HepG2 (cell line): ENCODE data around the gene PAK6. TPM values are rescaled to one million over a fixed set of nuclear protein-coding genes. Genes with fewer than 3 reads are reported as not detected.

Experiments
- ATAC-seq: fragments of 200-7000 bp; cut with Tn5 transposase; 3 replicates; pipeline ENCODE4 v1.9.1; 2020; ENCODE audit warnings: mild to moderate bottlenecking, moderate library complexity
- BruUV-seq: library from RNA; stranded (reverse); fragments of 400-500 nt; replicated peaks from 2 replicates; lab custom pipeline; 2021; lab: Mats Ljungman, UMichigan
- CTCF ChIA-PET: fragments of 300-600 bp; formaldehyde crosslinking; extraction: SDS; loops from one replicate; lab custom pipeline; 2021; ENCODE audit warnings: low total read pairs, inconsistent platforms, low intra/inter-chr PET ratio; lab: Yijun Ruan, JAX
- POLR2A ChIA-PET: fragments of 350-600 bp; sonication (Branson Sonifier 250); formaldehyde crosslinking; loops from one replicate; lab custom pipeline; 2020; ENCODE audit warnings: antibody characterized with exemption, inconsistent platforms; lab: Yijun Ruan, JAX
- DNase-seq: peaks from one replicate; pipeline ENCODE4 v3.0.0-alpha.2; 2015; ENCODE audit warnings: low spot score
- FAIRE-seq: peaks from 3 replicates; lab custom pipeline; 2011; peaks lifted over from hg19 to GRCh38; lab: Jason Lieb, UNC
- H2AFZ ChIP-seq: one replicate; pipeline ENCODE4 v1.6.1; 2011; ENCODE audit warnings: low read length, inconsistent platforms
- H3K27ac ChIP-seq: fragments of 300-600 bp; 3 replicates; pipeline ENCODE4 v1.8.0; 2011; ENCODE audit warnings: mixed run types, mild to moderate bottlenecking, mixed read lengths, low read length, inconsistent platforms; ENCODE audit not compliant: insufficient read depth; ENCODE audit errors: extremely low read length
- H3K27me3 ChIP-seq, 2 experiments: fragments of 200-600 bp in 1 of 2; 2 replicates in 1 of 2; 3 replicates in 1 of 2; pipeline versions ENCODE4 v1.6.0 to v1.8.0; 2011; ENCODE audit warnings: low read length in 2 of 2, mild to moderate bottlenecking in 2 of 2, moderate library complexity in 2 of 2, inconsistent platforms in 1 of 2; ENCODE audit not compliant: insufficient read depth in 2 of 2, control insufficient read depth in 1 of 2
- H3K36me3 ChIP-seq, 2 experiments: fragments of 200-600 bp in 1 of 2; replicated peaks in 1 of 2; 2 replicates in 1 of 2; 3 replicates in 1 of 2; pipeline versions ENCODE4 v1.5.1 to v1.8.0; 2011; ENCODE audit warnings: low read length in 2 of 2, inconsistent platforms in 1 of 2; ENCODE audit not compliant: insufficient read depth in 2 of 2, control insufficient read depth in 1 of 2
- H3K4me1 ChIP-seq: 2 replicates; pipeline ENCODE4 v1.5.1; 2012; ENCODE audit warnings: low read length, inconsistent platforms; ENCODE audit not compliant: insufficient read depth
- H3K4me2 ChIP-seq: 2 replicates; pipeline ENCODE4 v1.6.0; 2011; ENCODE audit warnings: low read depth, low read length, inconsistent platforms
- H3K4me3 ChIP-seq, 3 experiments: fragments of 200-600 bp in 1 of 3; sonication (generic), shearing (Covaris generic) in 1 of 3; replicated peaks in 1 of 3; 2 replicates each; pipeline ENCODE4 v1.5.1; 2011 to 2016; ENCODE audit warnings: low read length in 3 of 3, inconsistent platforms in 2 of 3, low read depth in 2 of 3, mild to moderate bottlenecking in 2 of 3, control low read depth in 1 of 3, mixed read lengths in 1 of 3; ENCODE audit not compliant: insufficient read depth in 1 of 3
- H3K79me2 ChIP-seq: one replicate; pipeline ENCODE4 v1.6.1; 2011; ENCODE audit warnings: low read length, inconsistent platforms; ENCODE audit not compliant: insufficient read depth
- H3K9ac ChIP-seq: 2 replicates; pipeline ENCODE4 v1.6.0; 2011; ENCODE audit warnings: mild to moderate bottlenecking, low read depth, low read length, inconsistent platforms; ENCODE audit not compliant: insufficient read depth
- H3K9me3 ChIP-seq: 2 replicates; pipeline ENCODE4 v1.5.1; 2012; ENCODE audit warnings: mild to moderate bottlenecking, low read length
- H4K20me1 ChIP-seq: 2 replicates; pipeline ENCODE4 v1.6.0; 2011; ENCODE audit warnings: inconsistent platforms, mild to moderate bottlenecking, low read length, moderate library complexity; ENCODE audit not compliant: insufficient read depth
- CEBPB ChIP-seq: IDR thresholded peaks from 2 replicates; pipeline ENCODE4 v1.6.1; 2011; ENCODE audit warnings: low read depth, low read length, improper control_type of control experiment, borderline replicate concordance
- ERF ChIP-seq: IDR thresholded peaks from 2 replicates; pipeline ENCODE4 v1.6.1; 2018; ENCODE audit warnings: missing biosample characterization, missing genetic modification reagents
- MZF1 ChIP-seq: sonication (generic); formaldehyde crosslinking; IDR thresholded peaks from 2 replicates; pipeline ENCODE4 v1.8.1; 2023; ENCODE audit warnings: mild to moderate bottlenecking, missing genetic modification reagents, borderline replicate concordance
- WGBS: methylation state at CpG from one replicate; pipeline ENCODE4 v1.1.6; 2017; ENCODE audit warnings: low lambda C conversion rate; 5-methylcytosine and 5-hydroxymethylcytosine counted together
- in situ Hi-C: cut with HindIII; loops from 2 replicates; pipeline ENCODE4 v1.10.0; 2017; ENCODE audit warnings: low pct_unique_long_range_greater_than_20kb; ENCODE audit not compliant: extremely low pct_ligation_motif_present
- intact Hi-C: fragments of 100-400 bp; cut with micrococcal nuclease; formaldehyde crosslinking; loops from one replicate; pipeline ENCODE4 v1.10.0; 2022; ENCODE audit not compliant: unreplicated experiment
- polyA plus RNA-seq, 8 experiments: library from polyadenylated mRNA; depleted of rRNA in 3 of 8; stranded (reverse) in 7 of 8; unstranded in 1 of 8; fragments of >200 nt; fragmentation: Illumina TruSeq in 4 of 8; extraction: Trizol in 4 of 8; gene quantifications; 2 replicates each; pipeline versions ENCODE4 v1.2.1 to v1.2.3, GENCODE V29; 2011 to 2016; ENCODE audit warnings: low read depth in 4 of 8, missing spikeins in 1 of 8, mixed read lengths in 1 of 8; ENCODE audit not compliant: insufficient read depth in 1 of 8
- total RNA-seq, 5 experiments: library from RNA; depleted of rRNA; stranded (reverse); fragments of >200 nt; fragmentation: Illumina TruSeq; extraction: Trizol; gene quantifications; 2 replicates each; pipeline ENCODE4 v1.2.3, GENCODE V29; 2016; ENCODE audit warnings: low read depth in 1 of 5

Gene PAK6
- total and polyA plus RNA-seq, 2 of the 13 experiments (the other 11 are each of a cell fraction or from before 2014, with no cell fraction given) = 0.07 TPM; not detected in 1

GRCh38 chr15:40219801-40220200, 19.1 kb upstream of the PAK6 start:
- Histone ChIP-seq H3K27ac (no peak overlapping the region), H3K4me3 (no peak overlapping the region)
- CTCF ChIA-PET = interaction anchor here (6.6 kb wide), 1 partner anchor 55 kb away, joined by 266 read pairs; no protein-coding TSS in a partner anchor
- no peak for DNase-seq
- no peak for TF ChIP-seq MZF1
- TF ChIP-seq, all 625 proteins: peak for 0
- in situ Hi-C loops = loop anchor here (5.0 kb wide), 1 partner anchor 52 kb away; no protein-coding TSS in a partner anchor
- Histone ChIP-seq H4K20me1 (no peaks in the 10 kb centered on the region), H2AFZ (no peak overlapping the region), H3K4me2 (no peak overlapping the region), H3K9me3 (no peaks in the 10 kb centered on the region), H3K4me1 (no peaks in the 10 kb centered on the region), H3K36me3 (peaks cover 4 to 50% of the 10 kb centered on the region in 2 experiments; a peak in 4 of 5 replicates), H3K9ac (no peak overlapping the region), H3K79me2 (no peaks in the 10 kb centered on the region), H3K27me3 (no peaks in the 10 kb centered on the region)
- no peak for ATAC-seq
- POLR2A ChIA-PET = no interaction called here
- 100% methylated on average over 1 of the region's 1 CpG for WGBS
- BruUV-seq = no TSS peak
- intact Hi-C loops = no loop called here
- no peak for FAIRE-seq

- in situ Hi-C loops (no loop called here), intact Hi-C loops (no loop called here)
- Histone ChIP-seq H3K9me3 (no peaks in the 10 kb centered on the region), H3K4me1 (no peaks in the 10 kb centered on the region), H2AFZ (no peak overlapping the region), H3K9ac (no peak overlapping the region), H3K36me3 (peaks cover 4 to 50% of the 10 kb centered on the region in 2 experiments; a peak in 4 of 5 replicates), H3K4me3 (no peak overlapping the region)
- POLR2A ChIA-PET = no interaction called here
- no peak for DNase-seq
- TF ChIP-seq ERF (CRISPR knock-in tag) (no peak), CEBPB (peak; percentile 72)
- TF ChIP-seq, all 625 proteins: peak for 1
- WGBS = 86% methylated on average over 6 of the region's 6 CpGs
- H3K27me3 ChIP-seq = no peaks in the 10 kb centered on the region
- no TSS peak for BruUV-seq
- no peak for ATAC-seq
- no peak overlapping the region for H3K4me2 ChIP-seq
- H4K20me1 ChIP-seq = no peaks in the 10 kb centered on the region
- no peak for FAIRE-seq
- CTCF ChIA-PET = no interaction called here
- H3K79me2 ChIP-seq = no peaks in the 10 kb centered on the region
- no peak overlapping the region for H3K27ac ChIP-seq
Measured at GRCh38 chr15:40222131-40222530, 16.7 kb upstream of the PAK6 start.
